ENCODE measurements around the gene TOP3B. TPM values are rescaled to one million over a fixed set of nuclear protein-coding genes. Genes with fewer than 3 reads are reported as not detected.

Gene TOP3B
- total and polyA plus RNA-seq, 2 donors (not counting 1 experiment from before 2014, with no cell fraction given), result 7.4 to 16.5 TPM

GRCh38 chr22:21920341-21921183 lies 62.0 kb downstream of the TOP3B start:
- H3K4me2 ChIP-seq (ENCODE audit: extremely low read depth, insufficient read depth, low read length), result no peak overlapping the region
- DNase-seq (ENCODE audit: low read depth in 2 of 2), result no peak
- H3K79me2 ChIP-seq (ENCODE audit: control insufficient read depth, insufficient read depth, low read length), result no peaks in the 10 kb centered on the region
- no peaks in the 10 kb centered on the region for H4K20me1 ChIP-seq (ENCODE audit: control insufficient read depth, extremely low read depth, insufficient read depth, low read length)
- H3K9ac ChIP-seq (ENCODE audit: insufficient read depth, low read length), result no peak overlapping the region
- H3K27me3 ChIP-seq (ENCODE audit: control insufficient read depth, insufficient read depth, low read length), result no peaks in the 10 kb centered on the region
- H3K27ac ChIP-seq (ENCODE audit: insufficient read depth, low read length), result no peak overlapping the region
- H3K9me3 ChIP-seq (ENCODE audit: control insufficient read depth, insufficient read depth, low read depth, low read length), result no peaks in the 10 kb centered on the region
- H3K36me3 ChIP-seq (ENCODE audit: control insufficient read depth, insufficient read depth, low read length), result peaks cover 3% of the 10 kb centered on the region
- TF ChIP-seq EZH2 (IDR thresholded peaks at IDR 0.05; ENCODE audit: low read length, missing control alignments), result no peak
- TF ChIP-seq CTCF (conservative IDR thresholded peaks at IDR 0.05 in 1 of 2, IDR thresholded peaks at IDR 0.05 in 1 of 2; ENCODE audit: low read depth in 1 of 2, low read length in 2 of 2), result no peak
- no peaks in the 10 kb centered on the region for H3K4me1 ChIP-seq (ENCODE audit: control insufficient read depth, extremely low read depth, insufficient read depth, low read length)
- no peak overlapping the region for H3K4me3 ChIP-seq (replicated peaks in 1 of 4; ENCODE audit: control extremely low read depth in 1 of 4, insufficient read depth in 1 of 4, low read depth in 3 of 4, low read length in 4 of 4)
- no peak overlapping the region for H2AFZ ChIP-seq (ENCODE audit: low read length)

GRCh38 chr22:21919526-21920307 lies 62.9 kb downstream of the TOP3B start:
- DNase-seq (ENCODE audit: low read depth in 2 of 2), result no peak
- no peak overlapping the region for H2AFZ ChIP-seq (ENCODE audit: low read length)
- no peaks in the 10 kb centered on the region for H3K9me3 ChIP-seq (ENCODE audit: control insufficient read depth, insufficient read depth, low read depth, low read length)
- H3K79me2 ChIP-seq (ENCODE audit: control insufficient read depth, insufficient read depth, low read length), result no peaks in the 10 kb centered on the region
- no peak overlapping the region for H3K9ac ChIP-seq (ENCODE audit: insufficient read depth, low read length)
- no peaks in the 10 kb centered on the region for H4K20me1 ChIP-seq (ENCODE audit: control insufficient read depth, extremely low read depth, insufficient read depth, low read length)
- H3K4me3 ChIP-seq (replicated peaks in 1 of 4; ENCODE audit: control extremely low read depth in 1 of 4, insufficient read depth in 1 of 4, low read depth in 3 of 4, low read length in 4 of 4), result no peak overlapping the region
- H3K36me3 ChIP-seq (ENCODE audit: control insufficient read depth, insufficient read depth, low read length), result no peaks in the 10 kb centered on the region
- H3K4me2 ChIP-seq (ENCODE audit: extremely low read depth, insufficient read depth, low read length), result no peak overlapping the region
- no peaks in the 10 kb centered on the region for H3K4me1 ChIP-seq (ENCODE audit: control insufficient read depth, extremely low read depth, insufficient read depth, low read length)
- H3K27me3 ChIP-seq (ENCODE audit: control insufficient read depth, insufficient read depth, low read length), result no peaks in the 10 kb centered on the region
- no peak overlapping the region for H3K27ac ChIP-seq (ENCODE audit: insufficient read depth, low read length)
- TF ChIP-seq EZH2 (IDR thresholded peaks at IDR 0.05; ENCODE audit: low read length, missing control alignments) (no peak), CTCF (conservative IDR thresholded peaks at IDR 0.05 in 1 of 2, IDR thresholded peaks at IDR 0.05 in 1 of 2; ENCODE audit: low read depth in 1 of 2, low read length in 2 of 2) (no peak)

DNA sequence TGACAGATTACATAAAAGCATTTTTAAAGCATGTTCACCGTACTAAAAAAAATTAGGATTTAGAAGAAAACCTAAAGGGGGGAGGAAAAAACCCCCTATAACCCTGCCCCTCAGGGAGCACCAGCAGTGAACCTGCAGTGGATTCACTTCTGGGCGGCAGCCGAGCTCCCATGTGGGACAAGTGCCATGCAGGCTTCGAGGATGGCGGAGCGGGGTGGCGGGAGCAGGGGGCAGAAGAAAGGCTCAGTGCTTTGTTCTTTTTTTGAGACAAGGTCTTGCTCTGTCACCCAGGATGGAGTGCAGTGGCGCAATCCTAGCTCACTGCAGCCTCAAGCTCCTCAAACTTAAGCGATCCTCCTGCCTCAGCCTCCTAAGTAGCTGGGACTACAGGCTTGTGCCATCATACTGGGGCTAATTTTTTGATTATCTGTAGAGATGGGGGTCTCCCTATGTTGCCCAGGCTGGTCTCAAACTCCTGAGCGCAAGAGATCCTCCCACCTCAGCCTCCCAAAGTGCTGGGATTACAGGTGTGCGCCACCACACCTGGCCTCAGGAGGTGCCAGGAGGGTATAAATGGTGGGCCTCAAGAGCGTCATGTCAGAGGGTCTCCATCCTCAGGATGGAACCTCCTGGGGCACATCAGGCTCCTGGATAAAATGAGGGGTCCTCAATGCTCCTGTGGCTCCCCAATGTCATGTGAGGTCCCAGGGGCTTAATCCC lies 64.0 kb downstream of the TOP3B start:
- Histone ChIP-seq H4K20me1 (ENCODE audit: control insufficient read depth, extremely low read depth, insufficient read depth, low read length) (no peaks in the 10 kb centered on the region), H3K4me1 (ENCODE audit: control insufficient read depth, extremely low read depth, insufficient read depth, low read length) (no peaks in the 10 kb centered on the region), H3K4me3 (replicated peaks in 1 of 4; ENCODE audit: control extremely low read depth in 1 of 4, insufficient read depth in 1 of 4, low read depth in 3 of 4, low read length in 4 of 4) (no peak overlapping the region), H3K9me3 (ENCODE audit: control insufficient read depth, insufficient read depth, low read depth, low read length) (no peaks in the 10 kb centered on the region), H3K79me2 (ENCODE audit: control insufficient read depth, insufficient read depth, low read length) (no peaks in the 10 kb centered on the region), H3K9ac (ENCODE audit: insufficient read depth, low read length) (no peak overlapping the region), H3K27ac (ENCODE audit: insufficient read depth, low read length) (no peak overlapping the region), H3K36me3 (ENCODE audit: control insufficient read depth, insufficient read depth, low read length) (no peaks in the 10 kb centered on the region), H3K27me3 (ENCODE audit: control insufficient read depth, insufficient read depth, low read length) (no peaks in the 10 kb centered on the region), H2AFZ (ENCODE audit: low read length) (no peak overlapping the region), H3K4me2 (ENCODE audit: extremely low read depth, insufficient read depth, low read length) (no peak overlapping the region)
- no peak for DNase-seq (ENCODE audit: low read depth in 2 of 2)
- TF ChIP-seq CTCF (conservative IDR thresholded peaks at IDR 0.05 in 1 of 2, IDR thresholded peaks at IDR 0.05 in 1 of 2; ENCODE audit: low read depth in 1 of 2, low read length in 2 of 2) (no peak), EZH2 (IDR thresholded peaks at IDR 0.05; ENCODE audit: low read length, missing control alignments) (no peak)

All from fibroblast of lung (primary cell).